SU-DHL-6 (cell line): ENCODE measurements around the gene CYBRD1.

Source experiments
- H2AFZ ChIP-seq: fragments of 200-600 bp; sonication (generic); 2 replicates; pipeline ENCODE4 v1.6.1; 2014; ENCODE audit warnings: low read depth, mild to moderate bottlenecking, moderate library complexity, mixed read lengths, antibody characterized with exemption, low read length; ENCODE audit not compliant: severe bottlenecking
- H3F3A ChIP-seq: fragments of 200-600 bp; shearing (Covaris generic); 2 replicates; pipeline ENCODE4 v1.6.0; 2016; ENCODE audit warnings: antibody characterized with exemption, mild to moderate bottlenecking; ENCODE audit not compliant: insufficient read depth
- H3K27ac ChIP-seq: fragments of 200-600 bp; sonication (generic); 2 replicates; pipeline ENCODE4 v1.5.1; 2016; ENCODE audit warnings: low read depth, mild to moderate bottlenecking, low read length, moderate library complexity, mixed read lengths
- H3K27me3 ChIP-seq: fragments of 200-600 bp; sonication (generic), shearing (Covaris generic); 2 replicates; pipeline ENCODE4 v1.6.0; 2014; ENCODE audit warnings: mild to moderate bottlenecking, low read length
- H3K36me3 ChIP-seq: fragments of 200-600 bp; sonication (generic); 2 replicates; pipeline ENCODE4 v1.6.1; 2014; ENCODE audit warnings: mild to moderate bottlenecking, low read length, mixed read lengths
- H3K4me2 ChIP-seq: fragments of 300-600, 200-600 bp; shearing (Covaris generic), sonication (generic); 2 replicates; pipeline ENCODE4 v1.6.0; 2014; ENCODE audit warnings: low read length, low read depth, mild to moderate bottlenecking; ENCODE audit not compliant: poor library complexity, severe bottlenecking
- H3K4me3 ChIP-seq: fragments of 200-600 bp; sonication (generic); 2 replicates; pipeline ENCODE4 v1.5.1; 2014; ENCODE audit warnings: antibody characterized with exemption, low read length, mild to moderate bottlenecking, mixed read lengths; ENCODE audit not compliant: insufficient read depth, poor library complexity, severe bottlenecking
- H3K79me2 ChIP-seq: fragments of 200-600 bp; sonication (generic); 2 replicates; pipeline ENCODE4 v1.6.1; 2014; ENCODE audit warnings: mild to moderate bottlenecking, low read length, moderate library complexity; ENCODE audit not compliant: insufficient read depth
- H3K9ac ChIP-seq: fragments of 200-600 bp; sonication (generic); 2 replicates; pipeline ENCODE4 v1.7.0; 2014; ENCODE audit warnings: mild to moderate bottlenecking, low read length
- H3K9me2 ChIP-seq: fragments of 200-600 bp; sonication (generic); replicated peaks from 2 replicates; pipeline ENCODE4 v1.6.1; 2014; ENCODE audit warnings: low read length; ENCODE audit not compliant: insufficient read depth
- H3K9me3 ChIP-seq: fragments of 200-600 bp; sonication (generic); 2 replicates; pipeline ENCODE4 v1.6.1; 2014; ENCODE audit warnings: low read length, mixed read lengths; ENCODE audit not compliant: insufficient read depth
- H4K20me1 ChIP-seq: fragments of 200-600 bp; sonication (generic); 2 replicates; pipeline ENCODE4 v1.6.1; 2014; ENCODE audit warnings: low read depth, mild to moderate bottlenecking, antibody characterized with exemption, low read length, moderate library complexity, mixed read lengths
- EZH2phosphoT487 ChIP-seq: fragments of 200-600 bp; sonication (generic), shearing (Covaris generic); conservative IDR thresholded peaks from 2 replicates; pipeline ENCODE4 v1.6.1; 2018; ENCODE audit warnings: mild to moderate bottlenecking, antibody characterized with exemption, low read length, moderate library complexity, mixed read lengths
- TF ChIP-seq, protein P1 (sequence below): fragments of 200-600 bp; sonication (generic); IDR thresholded peaks from one replicate; pipeline ENCODE4 v1.5.1; 2017; ENCODE audit warnings: antibody characterized with exemption, mild to moderate bottlenecking, low read length, moderate library complexity; ENCODE audit not compliant: insufficient read depth, poor library complexity, severe bottlenecking

Gene CYBRD1

DNA sequence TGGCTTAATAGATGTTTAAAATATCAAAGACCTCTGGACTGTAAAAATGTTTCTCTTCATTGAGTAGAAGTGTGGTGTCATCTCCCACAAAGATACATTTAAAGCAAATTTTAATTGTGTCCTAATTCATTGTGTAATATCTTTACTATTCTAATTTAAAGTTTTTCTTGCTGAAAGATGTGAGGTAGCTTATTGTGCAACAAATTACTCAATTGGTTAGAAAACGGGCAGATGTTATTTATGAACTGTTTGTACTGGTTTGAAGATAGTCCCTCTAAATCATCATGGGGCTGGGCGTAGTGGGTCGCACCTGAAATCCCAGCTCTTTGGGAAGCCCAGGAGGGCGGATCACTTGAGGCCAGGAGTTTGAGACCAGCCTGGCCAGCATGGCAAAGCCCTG, 65.3 kb downstream of the CYBRD1 start:
- H3K36me3 ChIP-seq: no peaks in the 10 kb centered on the region
- H2AFZ ChIP-seq: no peak overlapping the region

DNA sequence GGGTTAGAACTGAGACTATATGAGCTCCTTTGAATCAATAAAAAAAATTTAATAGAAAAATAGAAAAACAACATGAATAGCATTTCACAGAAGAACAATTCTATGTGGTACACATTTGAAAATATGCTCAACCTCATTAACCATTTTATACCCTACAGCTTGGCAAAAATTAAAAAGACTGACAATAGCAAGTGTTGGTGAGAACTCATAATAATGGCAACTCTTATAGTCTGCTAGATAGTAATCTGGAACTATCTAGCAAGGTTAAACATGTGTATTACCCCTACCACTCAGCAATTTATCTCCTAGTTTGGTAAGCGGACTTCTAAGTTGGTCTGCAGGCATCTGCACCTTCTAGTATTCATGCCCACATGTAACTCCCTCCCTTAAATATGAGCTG, 67.8 kb downstream of the CYBRD1 start:
- Histone ChIP-seq H4K20me1 (no peaks in the 10 kb centered on the region), H3F3A (no peaks in the 10 kb centered on the region), H3K4me3 (no peak overlapping the region), H3K9me2 (no peaks in the 10 kb centered on the region), H2AFZ (no peak overlapping the region), H3K27me3 (no peaks in the 10 kb centered on the region), H3K9me3 (0 out of 2 replicates have a peak, but pooled peaks cover 12% of the 10 kb centered on the region), H3K79me2 (no peaks in the 10 kb centered on the region), H3K36me3 (no peaks in the 10 kb centered on the region), H3K4me2 (no peak overlapping the region), H3K9ac (no peak overlapping the region), H3K27ac (no peak overlapping the region)
- no peak for TF ChIP-seq EZH2phosphoT487
- TF ChIP-seq, protein P1, sequence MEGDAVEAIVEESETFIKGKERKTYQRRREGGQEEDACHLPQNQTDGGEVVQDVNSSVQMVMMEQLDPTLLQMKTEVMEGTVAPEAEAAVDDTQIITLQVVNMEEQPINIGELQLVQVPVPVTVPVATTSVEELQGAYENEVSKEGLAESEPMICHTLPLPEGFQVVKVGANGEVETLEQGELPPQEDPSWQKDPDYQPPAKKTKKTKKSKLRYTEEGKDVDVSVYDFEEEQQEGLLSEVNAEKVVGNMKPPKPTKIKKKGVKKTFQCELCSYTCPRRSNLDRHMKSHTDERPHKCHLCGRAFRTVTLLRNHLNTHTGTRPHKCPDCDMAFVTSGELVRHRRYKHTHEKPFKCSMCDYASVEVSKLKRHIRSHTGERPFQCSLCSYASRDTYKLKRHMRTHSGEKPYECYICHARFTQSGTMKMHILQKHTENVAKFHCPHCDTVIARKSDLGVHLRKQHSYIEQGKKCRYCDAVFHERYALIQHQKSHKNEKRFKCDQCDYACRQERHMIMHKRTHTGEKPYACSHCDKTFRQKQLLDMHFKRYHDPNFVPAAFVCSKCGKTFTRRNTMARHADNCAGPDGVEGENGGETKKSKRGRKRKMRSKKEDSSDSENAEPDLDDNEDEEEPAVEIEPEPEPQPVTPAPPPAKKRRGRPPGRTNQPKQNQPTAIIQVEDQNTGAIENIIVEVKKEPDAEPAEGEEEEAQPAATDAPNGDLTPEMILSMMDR: no peak

More for the DNA sequence above, 65.3 kb downstream of the CYBRD1 start:
- no peak overlapping the region for H3K9ac ChIP-seq
- H3K27me3 ChIP-seq: no peaks in the 10 kb centered on the region
- H4K20me1 ChIP-seq: no peaks in the 10 kb centered on the region
- no peak overlapping the region for H3K27ac ChIP-seq
- no peak overlapping the region for H3K4me2 ChIP-seq
- TF ChIP-seq, protein P1: no peak
- TF ChIP-seq EZH2phosphoT487: no peak
- no peak overlapping the region for H3K4me3 ChIP-seq
- H3K9me3 ChIP-seq: 0 out of 2 replicates have a peak, but pooled peaks cover 12% of the 10 kb centered on the region
- H3K79me2 ChIP-seq: no peaks in the 10 kb centered on the region
- H3F3A ChIP-seq: no peaks in the 10 kb centered on the region
- no peaks in the 10 kb centered on the region for H3K9me2 ChIP-seq

DNA sequence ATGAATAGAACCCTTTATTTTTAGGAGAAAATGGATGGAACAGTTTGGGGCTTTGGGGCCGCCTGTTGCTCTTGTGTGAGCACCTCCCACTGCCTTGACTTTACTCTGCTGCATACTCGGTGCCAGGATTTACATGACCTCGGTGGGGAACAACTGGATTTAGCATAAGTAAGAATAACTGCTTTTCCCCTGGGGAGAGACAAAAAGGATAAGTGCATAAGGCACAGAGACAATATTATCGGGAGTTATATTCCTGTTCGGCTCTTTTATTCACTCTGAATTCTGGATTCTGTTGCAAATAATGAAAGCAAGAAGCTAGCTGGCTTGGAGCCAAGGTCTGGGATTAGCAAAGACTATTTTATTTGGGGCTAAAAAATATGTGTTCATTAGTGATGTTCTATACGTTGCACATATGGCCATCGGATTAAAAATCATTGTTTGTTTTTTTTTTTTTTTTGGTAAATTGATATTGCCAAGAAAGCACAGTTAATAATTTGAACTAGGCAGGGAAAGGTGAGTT, 69.8 kb downstream of the CYBRD1 start:
- no peak overlapping the region for H2AFZ ChIP-seq
- no peak overlapping the region for H3K4me3 ChIP-seq
- H3K79me2 ChIP-seq: no peaks in the 10 kb centered on the region
- no peaks in the 10 kb centered on the region for H3K36me3 ChIP-seq
- H3K9me3 ChIP-seq: 0 out of 2 replicates have a peak, but pooled peaks cover 12% of the 10 kb centered on the region
- H3K9ac ChIP-seq: no peak overlapping the region
- H3K4me2 ChIP-seq: no peak overlapping the region
- H3K9me2 ChIP-seq: no peaks in the 10 kb centered on the region
- H3K27me3 ChIP-seq: no peaks in the 10 kb centered on the region
- TF ChIP-seq, protein P1: no peak
- no peaks in the 10 kb centered on the region for H4K20me1 ChIP-seq
- no peak overlapping the region for H3K27ac ChIP-seq
- H3F3A ChIP-seq: no peaks in the 10 kb centered on the region

DNA sequence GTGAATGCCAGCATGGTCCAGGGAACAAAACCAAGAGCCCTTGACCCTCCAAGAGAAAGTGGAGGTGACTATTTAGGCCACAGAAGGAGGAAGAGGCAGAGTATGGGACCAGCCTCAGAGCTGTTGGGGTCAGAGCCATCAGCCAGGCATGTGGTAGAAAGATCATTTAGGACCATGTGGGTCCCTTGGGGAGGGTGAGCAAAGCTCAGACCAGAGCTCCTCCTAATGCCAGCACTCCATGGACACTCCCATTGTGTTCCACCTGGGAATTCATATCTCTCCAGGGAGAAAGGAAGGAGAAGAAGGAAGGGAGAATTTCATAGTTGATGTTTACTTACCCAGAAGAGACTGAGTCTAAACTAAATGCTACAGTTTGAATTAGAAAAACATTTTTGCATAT, 73.2 kb downstream of the CYBRD1 start:
- Histone ChIP-seq H2AFZ (no peak overlapping the region), H3K79me2 (no peaks in the 10 kb centered on the region), H4K20me1 (no peaks in the 10 kb centered on the region), H3K9me3 (0 out of 2 replicates have a peak, but pooled peaks cover 9% of the 10 kb centered on the region), H3K4me2 (no peak overlapping the region), H3K4me3 (no peak overlapping the region), H3K27ac (no peak overlapping the region), H3K36me3 (no peaks in the 10 kb centered on the region), H3K27me3 (no peaks in the 10 kb centered on the region), H3K9me2 (no peaks in the 10 kb centered on the region), H3K9ac (no peak overlapping the region), H3F3A (no peaks in the 10 kb centered on the region)
- TF ChIP-seq, protein P1: no peak
- no peak for TF ChIP-seq EZH2phosphoT487
